Suprapubic skin (tissue), 4 donors: Measurements from ENCODE around the gene PFN3.

Experiments used
- CTCF ChIP-seq, 2 donors: fragments of 200-600 bp in 1 of 2; fragments of 450-650 bp in 1 of 2; sonication (generic) in 1 of 2; IDR thresholded peaks; one replicate each; pipeline ENCODE4 v1.5.1; 2016 to 2019; ENCODE audit warnings: antibody characterized with exemption in 2 of 2, mild to moderate bottlenecking in 1 of 2, moderate library complexity in 1 of 2
- EP300 ChIP-seq: sonication (generic); formaldehyde crosslinking; IDR thresholded peaks from one replicate; pipeline ENCODE4 v1.6.1; 2017; ENCODE audit warnings: antibody characterized with exemption
- POLR2A ChIP-seq, 2 donors: fragments of 450-650 bp; IDR thresholded peaks; one replicate each; pipeline ENCODE4 v1.6.1; 2017; ENCODE audit warnings: antibody characterized with exemption in 2 of 2, mild to moderate bottlenecking in 2 of 2, moderate library complexity in 2 of 2
- POLR2AphosphoS5 ChIP-seq, 3 donors: sonication (generic); formaldehyde crosslinking; IDR thresholded peaks; one replicate each; pipeline ENCODE4 v1.6.1; 2017; ENCODE audit warnings: antibody characterized with exemption in 3 of 3

- TF ChIP-seq POLR2A (IDR thresholded peaks at IDR 0.05) (no peak), POLR2AphosphoS5 (IDR thresholded peaks at IDR 0.05) (no peak), CTCF (IDR thresholded peaks at IDR 0.05) (no peak), EP300 (no peak)
Observed at GRCh38 chr5:177359860-177360259, 40.6 kb downstream of the PFN3 start.
